ENCODE measurements around the gene SLIT1.

DNA sequence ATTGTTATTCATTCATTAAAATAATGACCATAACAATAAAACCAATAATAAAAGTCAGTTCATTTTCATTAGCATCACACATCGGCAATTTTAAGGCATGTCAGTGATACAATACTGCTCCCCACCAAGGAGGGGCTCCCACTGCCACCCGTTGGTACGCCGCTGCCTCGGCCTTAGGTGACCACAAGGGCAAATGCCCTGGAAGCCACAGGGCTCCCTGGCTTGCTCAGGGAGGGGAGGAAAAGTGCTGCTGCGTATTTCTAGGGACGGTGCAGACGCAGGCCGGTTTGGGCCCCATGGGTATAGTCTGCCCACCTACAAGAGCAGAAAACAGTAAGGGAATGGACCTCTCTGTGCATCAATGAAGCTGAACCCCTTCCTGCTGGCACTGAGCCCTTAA, 85.1 kb downstream of the SLIT1 start:
- TF ChIP-seq EZH2phosphoT487 (conservative IDR thresholded peaks at IDR 0.05; ENCODE audit: low read length), result no peak
- TF ChIP-seq, protein P1, sequence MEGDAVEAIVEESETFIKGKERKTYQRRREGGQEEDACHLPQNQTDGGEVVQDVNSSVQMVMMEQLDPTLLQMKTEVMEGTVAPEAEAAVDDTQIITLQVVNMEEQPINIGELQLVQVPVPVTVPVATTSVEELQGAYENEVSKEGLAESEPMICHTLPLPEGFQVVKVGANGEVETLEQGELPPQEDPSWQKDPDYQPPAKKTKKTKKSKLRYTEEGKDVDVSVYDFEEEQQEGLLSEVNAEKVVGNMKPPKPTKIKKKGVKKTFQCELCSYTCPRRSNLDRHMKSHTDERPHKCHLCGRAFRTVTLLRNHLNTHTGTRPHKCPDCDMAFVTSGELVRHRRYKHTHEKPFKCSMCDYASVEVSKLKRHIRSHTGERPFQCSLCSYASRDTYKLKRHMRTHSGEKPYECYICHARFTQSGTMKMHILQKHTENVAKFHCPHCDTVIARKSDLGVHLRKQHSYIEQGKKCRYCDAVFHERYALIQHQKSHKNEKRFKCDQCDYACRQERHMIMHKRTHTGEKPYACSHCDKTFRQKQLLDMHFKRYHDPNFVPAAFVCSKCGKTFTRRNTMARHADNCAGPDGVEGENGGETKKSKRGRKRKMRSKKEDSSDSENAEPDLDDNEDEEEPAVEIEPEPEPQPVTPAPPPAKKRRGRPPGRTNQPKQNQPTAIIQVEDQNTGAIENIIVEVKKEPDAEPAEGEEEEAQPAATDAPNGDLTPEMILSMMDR (IDR thresholded peaks at IDR 0.05; ENCODE audit: insufficient read depth, low read length, poor library complexity, severe bottlenecking), result no peak

All from SU-DHL-6 (cell line).